HG03342 (cell line): Measurements from ENCODE around the gene PHF24.
"Not testable (repeated sequence)": the region's sequence is repeated elsewhere in the genome, so short reads cannot be mapped to it uniquely, and the experiment has no call there.

Source experiments
- ATAC-seq: cut with Tn5 transposase; IDR thresholded peaks from one replicate; pipeline ENCODE4 v1.9.1; 2021; ENCODE audit warnings: mild to moderate bottlenecking, moderate library complexity; ENCODE audit not compliant: unreplicated experiment

The PHF24 gene

GRCh38 chr9:34996181-34996904 is 38.3 kb downstream of the PHF24 start:
- no peak for ATAC-seq

DNA sequence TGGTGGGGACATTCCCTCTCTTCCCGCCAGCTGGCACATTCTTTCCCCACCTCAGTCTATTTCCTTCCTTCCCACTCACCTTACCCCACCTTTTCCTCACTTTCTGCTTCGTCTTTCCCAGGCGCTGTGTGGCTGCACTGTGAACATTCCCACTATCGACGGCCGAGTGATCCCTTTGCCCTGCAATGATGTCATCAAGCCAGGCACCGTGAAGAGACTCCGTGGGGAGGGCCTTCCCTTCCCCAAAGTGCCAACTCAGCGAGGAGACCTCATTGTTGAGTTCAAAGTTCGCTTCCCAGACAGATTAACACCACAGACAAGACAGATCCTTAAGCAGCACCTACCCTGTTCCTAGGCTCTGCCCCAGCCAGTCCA is 38.8 kb downstream of the PHF24 start:
- ATAC-seq = no peak

- ATAC-seq = no peak
Observed at GRCh38 chr9:34997379-34997781, 39.3 kb downstream of the PHF24 start.

GRCh38 chr9:34998266-34998665 is 40.2 kb downstream of the PHF24 start:
- no peak for ATAC-seq

DNA sequence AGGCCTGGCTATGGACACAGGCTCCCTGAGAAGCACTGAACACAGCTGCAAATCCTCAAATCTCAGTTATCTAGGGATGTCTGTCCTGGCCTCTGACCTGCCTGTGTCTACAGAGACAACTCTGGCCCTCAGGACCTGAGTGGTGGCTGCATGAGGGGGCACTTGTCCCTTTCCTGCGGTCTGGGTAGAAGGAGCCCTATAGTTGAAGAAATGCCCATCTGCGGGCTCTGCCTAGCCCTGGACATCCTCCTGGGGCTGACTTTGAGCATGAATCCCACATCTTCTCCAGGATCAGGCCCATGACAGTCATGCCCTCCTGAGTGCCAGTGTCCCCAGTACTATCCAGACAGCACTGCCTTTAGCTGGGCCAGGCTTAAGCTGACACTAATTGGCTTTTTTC is 41.5 kb downstream of the PHF24 start:
- no peak for ATAC-seq

GRCh38 chr9:35000535-35001284 is 42.6 kb downstream of the PHF24 start:
- ATAC-seq = no peak

- ATAC-seq = no peak
Observed at GRCh38 chr9:35001285-35001677, 43.2 kb downstream of the PHF24 start.

- ATAC-seq = no peak
Observed at GRCh38 chr9:35001803-35002502, 43.9 kb downstream of the PHF24 start.

DNA sequence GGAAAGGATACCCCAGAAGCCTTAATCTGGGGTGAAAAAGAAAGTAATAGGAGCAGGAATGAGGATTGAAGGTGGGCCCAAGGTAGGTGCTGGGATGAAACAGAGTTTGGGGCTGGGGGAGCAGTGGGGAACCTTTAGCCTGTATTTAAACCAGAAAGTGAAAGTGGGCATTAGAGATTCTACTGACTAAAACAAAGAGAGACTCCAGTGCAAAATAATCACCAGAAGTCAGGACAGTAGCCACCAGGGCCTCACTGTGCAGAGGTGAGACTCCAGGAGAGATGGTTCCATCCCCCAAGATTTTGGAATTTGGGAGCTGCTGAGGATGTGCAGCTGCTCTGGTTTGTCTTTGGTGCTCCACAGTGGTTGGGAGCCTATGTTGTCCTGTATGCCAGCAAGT is 44.5 kb downstream of the PHF24 start:
- no peak for ATAC-seq

GRCh38 chr9:35004299-35004698 is 46.2 kb downstream of the PHF24 start:
- not testable (repeated sequence) for ATAC-seq

- no peak for ATAC-seq
Observed at GRCh38 chr9:35010351-35010958, 52.4 kb downstream of the PHF24 start.

- ATAC-seq = no peak
Observed at GRCh38 chr9:35014517-35014916, 56.4 kb downstream of the PHF24 start.

GRCh38 chr9:35023443-35023842 is 65.4 kb downstream of the PHF24 start:
- not testable (repeated sequence) for ATAC-seq

- no peak for ATAC-seq
Observed at GRCh38 chr9:35026671-35027070, 68.6 kb downstream of the PHF24 start.

DNA sequence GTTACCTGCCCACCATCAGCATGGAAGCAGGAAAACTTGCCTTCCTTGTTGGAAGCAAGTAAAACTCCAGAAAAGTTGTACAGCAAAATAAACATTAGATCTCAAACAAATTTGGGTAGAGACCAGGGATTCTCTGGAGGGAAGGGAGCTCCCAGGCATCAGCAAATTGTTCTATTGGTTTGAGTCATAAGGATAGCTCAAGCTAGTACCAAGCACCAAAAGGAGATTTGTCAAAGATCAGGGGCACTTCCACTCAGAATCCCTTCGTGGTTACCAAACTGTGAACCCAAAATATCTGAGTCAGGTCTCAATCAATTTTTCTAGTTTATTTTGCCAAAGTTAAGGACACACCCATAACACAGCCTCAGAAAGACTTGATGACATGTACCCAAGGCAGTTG is 69.3 kb downstream of the PHF24 start:
- ATAC-seq = no peak

GRCh38 chr9:35027860-35028259 is 69.8 kb downstream of the PHF24 start:
- no peak for ATAC-seq

DNA sequence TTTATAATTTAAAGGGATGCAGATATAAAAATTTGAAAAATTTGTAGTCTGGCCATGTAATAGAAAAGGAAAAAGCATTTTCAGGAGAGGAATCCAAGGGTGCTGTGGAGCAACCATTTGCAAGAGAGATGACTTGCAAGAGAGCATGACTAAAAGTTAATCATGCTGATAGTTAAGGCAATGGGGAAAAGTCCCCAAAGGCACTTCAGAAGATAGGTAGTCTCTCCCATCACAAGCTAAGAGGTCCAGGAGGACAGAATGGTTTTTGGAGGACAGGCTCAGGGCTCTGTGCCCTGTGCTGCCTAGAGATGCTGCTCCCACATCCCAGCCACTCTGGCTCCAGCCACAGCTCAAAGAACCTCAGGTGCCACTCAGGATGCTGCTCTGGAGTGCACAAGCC is 70.3 kb downstream of the PHF24 start:
- no peak for ATAC-seq

DNA sequence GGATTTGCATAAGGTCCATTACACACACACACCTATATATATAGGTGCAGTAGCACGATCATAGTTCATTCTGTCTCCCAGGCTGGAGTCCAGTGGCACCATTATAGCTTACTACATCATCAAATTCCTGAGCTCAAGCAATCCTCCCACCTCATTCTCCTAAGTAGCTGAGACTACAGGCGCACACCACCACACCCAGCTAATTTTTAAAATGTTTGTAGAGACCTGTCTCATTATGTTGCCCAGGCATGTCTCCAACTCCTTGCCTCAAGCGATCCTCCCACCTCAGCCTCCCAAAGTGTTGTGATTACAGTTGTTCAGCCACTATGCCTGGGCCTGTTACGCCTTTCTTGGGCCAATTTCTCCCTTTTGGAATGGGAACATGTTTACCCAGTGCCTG is 71.2 kb downstream of the PHF24 start:
- ATAC-seq = no peak

GRCh38 chr9:35029852-35030251 is 71.8 kb downstream of the PHF24 start:
- ATAC-seq = no peak
